WI38 (cell line): ENCODE results near the gene CKLF.

Experiments
- H3K4me3 ChIP-seq: 2 replicates; pipeline ENCODE4 v1.5.1; 2011; ENCODE audit warnings: low read depth, mild to moderate bottlenecking, control low read depth, low read length
- CTCF ChIP-seq: IDR thresholded peaks from 2 replicates; pipeline ENCODE4 v1.5.1; 2012; ENCODE audit warnings: low read depth, mild to moderate bottlenecking, control low read depth, low read length

The CKLF gene

GRCh38 chr16:66568355-66568754, 16.0 kb downstream of the CKLF start:
- H3K4me3 ChIP-seq, result no peak overlapping the region
- TF ChIP-seq CTCF, result no peak

GRCh38 chr16:66569131-66569530, 16.8 kb downstream of the CKLF start:
- no peak for TF ChIP-seq CTCF
- no peak overlapping the region for H3K4me3 ChIP-seq

GRCh38 chr16:66569827-66570405, 17.5 kb downstream of the CKLF start:
- no peak for TF ChIP-seq CTCF
- no peak overlapping the region for H3K4me3 ChIP-seq

GRCh38 chr16:66572356-66572755, 20.0 kb downstream of the CKLF start:
- no peak overlapping the region for H3K4me3 ChIP-seq
- no peak for TF ChIP-seq CTCF

GRCh38 chr16:66574081-66574480, 21.7 kb downstream of the CKLF start:
- TF ChIP-seq CTCF, result no peak
- no peak overlapping the region for H3K4me3 ChIP-seq

GRCh38 chr16:66574531-66574930, 22.2 kb downstream of the CKLF start:
- no peak for TF ChIP-seq CTCF
- no peak overlapping the region for H3K4me3 ChIP-seq

- no peak overlapping the region for H3K4me3 ChIP-seq
- TF ChIP-seq CTCF, result no peak
Measured at GRCh38 chr16:66575060-66575459, 22.7 kb downstream of the CKLF start.
